GM18508 (cell line): ENCODE measurements around the gene SPSB4.
"Not testable (repeated sequence)": the region's sequence is repeated elsewhere in the genome, so short reads cannot be mapped to it uniquely, and the experiment has no call there.

Source experiments
- ATAC-seq: cut with Tn5 transposase; IDR thresholded peaks from one replicate; pipeline ENCODE4 v1.9.1; 2021; ENCODE audit warnings: moderate number of reproducible peaks; ENCODE audit not compliant: insufficient read depth, unreplicated experiment

The SPSB4 gene

DNA sequence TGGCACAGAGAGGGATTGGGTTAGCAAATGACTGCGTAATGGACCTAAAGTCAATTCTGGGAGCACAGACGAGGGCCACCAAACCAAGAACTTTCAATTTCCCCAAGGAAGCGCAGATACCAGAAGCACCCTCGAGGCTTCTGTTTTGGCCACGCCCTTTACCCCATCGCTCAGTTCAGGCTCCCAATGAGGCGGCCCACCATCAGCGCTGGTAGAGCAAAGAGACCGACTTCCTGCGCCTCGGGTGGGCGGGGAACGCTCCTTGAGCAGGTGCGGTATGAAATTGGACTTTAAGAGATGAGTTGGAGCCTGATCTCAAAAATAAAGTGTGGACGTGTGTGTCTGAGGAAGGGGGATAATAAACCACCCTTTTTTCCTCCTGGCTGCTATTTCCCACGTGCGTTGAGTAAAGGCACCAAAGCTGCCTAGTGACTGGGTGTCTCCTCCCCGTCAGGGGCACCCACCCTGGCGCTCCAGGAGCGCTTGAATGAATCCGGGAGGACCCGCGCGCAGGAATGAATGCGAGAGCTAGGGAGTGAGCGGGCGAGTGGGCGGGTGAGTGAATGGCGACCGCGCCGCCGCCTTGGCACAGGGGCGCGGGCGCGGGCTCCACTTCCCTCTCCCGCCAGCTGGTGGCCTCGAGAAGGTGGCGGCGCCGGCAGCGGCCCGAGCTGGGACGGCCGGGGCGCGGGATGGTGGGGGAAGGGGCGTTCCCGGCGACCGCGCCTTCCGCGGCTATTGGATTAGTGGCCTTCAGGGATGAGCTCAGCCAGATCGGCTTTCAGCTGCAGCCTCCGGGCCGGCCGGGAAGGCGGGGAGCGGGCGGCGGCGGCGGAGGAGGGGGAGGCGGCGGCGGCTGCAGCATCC is at the start of gene SPSB4:
SPSB4 (plus strand) TSS at position 772 of the 867 bp plus-strand sequence. CDS start 14,758 bp downstream, outside the sequence.
- no peak for ATAC-seq

DNA sequence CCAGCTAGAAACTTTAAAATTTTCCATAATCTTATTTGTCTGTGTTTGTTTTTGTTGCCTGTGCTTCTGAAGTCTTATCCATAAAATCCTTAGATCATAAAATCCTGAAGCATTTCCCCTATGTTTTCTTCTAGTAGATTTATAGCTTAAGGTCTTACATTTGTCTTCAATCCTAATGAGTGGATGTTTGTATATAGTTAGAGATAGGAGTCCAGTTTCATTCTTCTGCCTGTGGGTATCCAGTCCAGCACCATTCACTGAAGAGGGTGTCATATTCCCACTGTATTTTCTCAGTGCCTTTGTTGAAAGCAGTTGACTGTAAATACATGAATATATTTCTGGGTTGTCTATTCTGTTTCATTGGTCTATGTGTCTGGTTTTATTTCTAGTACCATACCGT is 44.8 kb upstream of the SPSB4 start:
- ATAC-seq = no peak

GRCh38 chr3:141009496-141009895 is 41.7 kb upstream of the SPSB4 start:
- ATAC-seq = no peak

DNA sequence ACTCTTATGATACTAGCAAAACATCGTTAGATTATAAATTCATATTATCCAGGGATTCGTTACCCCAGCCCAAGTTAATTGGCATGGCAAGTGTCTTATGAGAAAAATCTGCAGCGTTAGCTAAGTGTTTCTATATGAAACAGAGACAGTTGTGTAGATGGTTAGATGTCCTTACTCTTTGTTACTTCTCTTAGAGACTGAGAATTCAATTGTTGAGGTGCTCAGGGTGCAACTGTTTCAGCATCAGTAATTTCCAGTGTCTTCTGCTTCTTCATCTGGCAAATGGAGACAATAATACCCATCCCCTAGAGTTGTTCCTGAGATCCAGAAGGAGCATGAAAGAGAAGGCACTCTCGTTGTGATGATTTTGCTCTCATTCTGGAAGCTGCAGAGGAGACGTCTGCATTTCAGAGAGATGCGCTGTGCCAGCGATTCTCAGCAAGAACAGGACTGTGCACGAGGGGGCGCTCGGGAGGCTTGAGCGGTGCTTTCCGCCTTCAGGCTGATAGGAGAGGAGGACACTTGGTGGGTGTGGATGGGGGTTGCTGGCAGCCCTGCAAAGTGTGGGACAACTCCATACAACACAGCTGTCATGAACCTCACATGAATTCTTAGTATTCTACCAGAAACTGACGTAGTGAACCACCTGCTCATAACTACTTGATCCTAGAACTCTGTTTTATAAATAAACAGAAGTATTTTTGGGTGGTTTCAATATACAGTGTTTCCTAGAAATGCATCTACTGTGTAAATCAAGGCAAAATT is 39.7 kb upstream of the SPSB4 start:
- ATAC-seq = no peak

DNA sequence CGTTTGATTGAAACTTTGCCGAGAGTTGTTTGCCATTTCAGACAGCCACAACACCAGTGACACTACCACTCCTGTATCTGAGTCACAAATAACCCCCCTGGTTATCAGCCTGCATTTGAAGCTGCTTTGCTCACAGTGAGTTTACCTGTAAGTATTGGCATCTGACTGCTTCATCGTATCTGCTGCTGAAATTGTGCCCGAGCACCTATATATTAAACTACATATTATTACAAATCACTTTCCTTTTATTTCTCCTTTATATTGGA is 39.2 kb upstream of the SPSB4 start:
- no peak for ATAC-seq

DNA sequence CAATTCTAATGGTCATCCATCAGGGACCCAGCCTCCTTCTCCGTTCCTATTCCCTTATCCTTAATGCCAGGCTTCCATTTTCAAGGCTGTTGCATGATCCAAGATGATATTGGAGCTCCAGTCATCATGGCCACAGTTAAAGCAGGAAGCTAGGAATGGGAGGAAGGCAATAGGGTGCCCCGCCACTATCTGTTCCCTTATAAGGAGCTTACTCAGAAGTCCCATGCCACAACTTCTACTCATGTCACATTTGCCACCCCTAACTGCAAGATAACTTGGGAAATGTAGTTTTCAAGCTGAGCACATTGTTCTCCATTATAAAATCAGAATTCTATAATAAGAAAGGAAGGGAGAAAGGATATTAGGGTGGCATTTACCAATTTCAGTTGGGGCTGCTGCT is 38.6 kb upstream of the SPSB4 start:
- ATAC-seq = no peak

DNA sequence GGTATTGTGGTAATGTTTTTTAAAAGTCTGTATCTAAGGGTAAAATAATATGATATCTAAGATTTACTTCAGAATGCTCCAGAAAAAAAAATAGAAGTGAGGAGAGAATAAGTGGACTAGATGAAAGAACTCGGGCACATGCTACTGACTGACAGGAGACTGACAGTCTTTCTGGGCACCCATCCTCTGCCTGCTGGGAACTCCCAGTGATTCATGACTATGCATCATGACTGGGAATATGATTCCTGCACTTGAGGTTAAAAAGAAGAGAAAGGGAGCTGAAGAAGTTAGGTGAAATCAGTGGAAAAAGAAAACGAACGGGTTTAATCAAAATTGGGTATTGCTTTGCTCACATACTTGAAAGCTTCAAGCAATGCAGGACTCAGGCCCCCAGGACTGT is 35.7 kb upstream of the SPSB4 start:
- no peak for ATAC-seq

GRCh38 chr3:141017366-141018322 is 33.5 kb upstream of the SPSB4 start:
- not testable (repeated sequence) for ATAC-seq

GRCh38 chr3:141019244-141019643 is 31.9 kb upstream of the SPSB4 start:
- no peak for ATAC-seq

DNA sequence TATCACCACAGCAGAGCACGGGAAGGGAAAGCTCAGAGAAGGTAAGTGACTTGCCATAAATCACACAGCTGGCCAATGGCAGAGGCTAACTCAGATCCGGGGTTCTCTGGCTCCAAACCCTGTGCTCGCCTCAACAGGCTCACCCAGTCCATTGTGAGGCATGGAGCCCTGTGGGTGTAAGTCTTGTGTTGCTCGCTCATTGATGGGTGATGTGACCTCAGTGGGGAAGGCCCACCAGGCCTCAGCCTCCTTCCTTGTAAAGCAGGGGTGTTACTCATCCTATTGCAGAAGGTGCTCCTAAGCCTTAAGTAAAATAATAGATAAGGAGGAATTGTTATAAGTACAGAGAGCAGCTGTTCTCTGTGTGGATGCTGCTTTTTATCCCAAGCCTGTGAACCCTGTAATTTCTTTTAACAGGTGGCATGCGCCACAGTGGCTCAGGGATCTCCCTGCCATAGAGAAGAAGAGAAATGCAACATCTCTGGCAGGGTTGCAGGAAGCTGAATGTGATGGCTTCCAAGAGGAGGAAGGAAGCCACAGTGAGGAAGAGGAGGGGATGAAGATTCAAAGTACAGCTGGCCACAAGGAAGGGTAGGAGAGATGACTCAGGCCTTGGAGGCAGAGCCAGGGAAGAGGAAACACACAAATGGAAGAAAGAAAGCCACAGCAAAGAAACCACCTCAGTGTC is 30.9 kb upstream of the SPSB4 start:
- no peak for ATAC-seq

- ATAC-seq = no peak
Observed at GRCh38 chr3:141021261-141021660, 29.9 kb upstream of the SPSB4 start.

- ATAC-seq = no peak
Observed at GRCh38 chr3:141030296-141030695, 20.9 kb upstream of the SPSB4 start.

- no peak for ATAC-seq
Observed at GRCh38 chr3:141039589-141039988, 11.6 kb upstream of the SPSB4 start.

DNA sequence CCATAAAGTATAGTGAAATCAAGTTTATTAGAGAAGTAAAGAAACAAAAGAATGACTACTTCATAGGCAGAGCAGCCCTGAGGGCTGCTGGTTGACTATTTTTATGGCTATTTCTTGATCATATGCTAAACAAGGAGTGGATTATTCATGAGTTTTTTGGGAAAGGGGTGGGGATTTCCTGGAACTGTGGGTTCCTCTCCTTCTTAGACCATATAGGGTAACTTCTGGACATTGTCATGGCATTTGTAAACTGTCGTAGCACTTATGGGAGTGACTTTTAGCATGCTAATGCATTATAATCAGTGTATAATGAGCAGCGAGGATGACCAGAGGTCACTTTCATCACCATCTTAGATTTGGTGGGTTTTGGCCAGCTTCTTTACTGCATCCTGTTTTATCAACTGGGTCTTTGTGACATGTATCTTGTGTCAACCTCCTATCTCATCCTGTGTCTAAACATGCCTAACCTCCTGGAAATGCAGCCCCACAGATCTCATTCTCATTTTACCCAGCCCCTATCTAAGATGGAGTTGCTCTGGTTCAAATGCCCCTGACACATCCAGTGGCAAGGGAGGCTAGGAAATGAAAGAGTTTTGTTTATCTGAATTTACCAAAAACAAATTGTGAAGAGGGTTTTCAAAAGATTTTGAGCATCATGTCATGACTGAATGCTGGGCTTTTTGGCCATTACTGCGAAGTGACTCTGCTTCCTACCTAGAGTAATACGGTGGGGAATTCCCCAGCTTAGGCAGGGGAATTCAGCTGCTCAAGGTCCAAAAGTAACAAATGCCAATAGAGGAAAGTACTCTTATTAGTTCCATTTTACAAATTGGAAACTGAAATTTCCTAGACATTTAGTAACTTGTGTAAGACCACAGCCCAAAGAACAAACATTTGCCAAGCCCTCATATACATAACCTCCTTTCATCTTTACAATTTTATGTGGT is 6.2 kb upstream of the SPSB4 start:
- ATAC-seq = no peak

- ATAC-seq = no peak
Observed at GRCh38 chr3:141045849-141046248, 5.3 kb upstream of the SPSB4 start.

DNA sequence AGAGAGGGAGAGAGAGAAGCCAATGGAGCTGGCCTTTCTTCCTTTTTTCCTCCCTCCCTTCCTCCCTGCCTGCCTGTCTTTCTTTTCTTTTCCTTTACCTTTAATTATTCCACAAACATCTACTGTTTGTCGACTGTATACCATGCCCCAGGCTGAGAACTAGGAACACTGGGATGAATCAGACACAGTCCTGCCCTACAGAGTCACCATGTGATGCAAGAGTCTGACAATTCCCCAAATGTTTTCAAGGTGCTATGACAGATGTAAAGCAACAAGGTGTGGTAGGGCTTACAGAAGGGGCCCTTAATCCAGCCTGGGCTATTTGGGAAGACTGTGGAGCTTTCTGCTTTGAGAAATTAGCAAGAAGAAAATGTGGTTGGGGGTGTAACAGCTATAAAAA is 4.0 kb upstream of the SPSB4 start:
- no peak for ATAC-seq

- ATAC-seq = no peak
Observed at GRCh38 chr3:141049681-141050080, 1.5 kb upstream of the SPSB4 start.

GRCh38 chr3:141051443-141052200 is 475 bp downstream of the SPSB4 start:
- ATAC-seq = no peak
